HEK293 (cell line): ENCODE results near the gene CHST9.

Source experiments
- ZNF549 ChIP-seq: fragments of 450-650 bp; IDR thresholded peaks from 2 replicates; pipeline ENCODE4 v1.5.1; 2018; ENCODE audit warnings: missing biosample characterization, missing genetic modification characterization, mild to moderate bottlenecking, inconsistent platforms, moderate library complexity
- TF ChIP-seq, protein P1 (sequence below): fragments of 450-650 bp; formaldehyde crosslinking; conservative IDR thresholded peaks from 2 replicates; pipeline ENCODE4 v1.5.1; 2016; ENCODE audit warnings: low read depth, missing biosample characterization, missing genetic modification characterization
- TF ChIP-seq, protein P2 (sequence below): fragments of 450-650 bp; formaldehyde crosslinking; IDR thresholded peaks from 2 replicates; pipeline ENCODE4 v1.5.1; 2016; ENCODE audit warnings: missing biosample characterization, missing genetic modification characterization
- TF ChIP-seq, protein P3 (sequence below): fragments of 450-650 bp; formaldehyde crosslinking; IDR thresholded peaks from 2 replicates; pipeline ENCODE4 v1.5.1; 2016; ENCODE audit warnings: missing biosample characterization, missing genetic modification characterization

DNA sequence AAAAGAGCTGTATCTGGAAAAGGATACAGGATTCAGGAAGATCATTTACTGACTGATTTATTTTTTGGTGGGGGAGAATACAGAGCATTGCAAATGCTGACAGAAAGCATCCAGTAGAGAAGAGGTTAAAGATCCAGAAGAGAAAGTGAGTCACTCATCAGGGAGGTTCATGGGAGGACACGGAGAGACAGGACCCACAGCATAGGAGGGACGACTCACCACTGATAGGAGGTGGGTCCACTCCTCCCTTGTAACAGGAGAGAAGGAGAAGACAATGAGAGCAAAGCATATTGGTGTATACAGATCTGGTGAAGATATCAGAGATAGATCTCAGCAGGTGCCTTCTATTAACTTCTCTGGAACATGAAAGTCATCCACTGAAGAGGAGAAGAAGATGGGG lies 177.2 kb downstream of the CHST9 start:
- TF ChIP-seq, protein P1, sequence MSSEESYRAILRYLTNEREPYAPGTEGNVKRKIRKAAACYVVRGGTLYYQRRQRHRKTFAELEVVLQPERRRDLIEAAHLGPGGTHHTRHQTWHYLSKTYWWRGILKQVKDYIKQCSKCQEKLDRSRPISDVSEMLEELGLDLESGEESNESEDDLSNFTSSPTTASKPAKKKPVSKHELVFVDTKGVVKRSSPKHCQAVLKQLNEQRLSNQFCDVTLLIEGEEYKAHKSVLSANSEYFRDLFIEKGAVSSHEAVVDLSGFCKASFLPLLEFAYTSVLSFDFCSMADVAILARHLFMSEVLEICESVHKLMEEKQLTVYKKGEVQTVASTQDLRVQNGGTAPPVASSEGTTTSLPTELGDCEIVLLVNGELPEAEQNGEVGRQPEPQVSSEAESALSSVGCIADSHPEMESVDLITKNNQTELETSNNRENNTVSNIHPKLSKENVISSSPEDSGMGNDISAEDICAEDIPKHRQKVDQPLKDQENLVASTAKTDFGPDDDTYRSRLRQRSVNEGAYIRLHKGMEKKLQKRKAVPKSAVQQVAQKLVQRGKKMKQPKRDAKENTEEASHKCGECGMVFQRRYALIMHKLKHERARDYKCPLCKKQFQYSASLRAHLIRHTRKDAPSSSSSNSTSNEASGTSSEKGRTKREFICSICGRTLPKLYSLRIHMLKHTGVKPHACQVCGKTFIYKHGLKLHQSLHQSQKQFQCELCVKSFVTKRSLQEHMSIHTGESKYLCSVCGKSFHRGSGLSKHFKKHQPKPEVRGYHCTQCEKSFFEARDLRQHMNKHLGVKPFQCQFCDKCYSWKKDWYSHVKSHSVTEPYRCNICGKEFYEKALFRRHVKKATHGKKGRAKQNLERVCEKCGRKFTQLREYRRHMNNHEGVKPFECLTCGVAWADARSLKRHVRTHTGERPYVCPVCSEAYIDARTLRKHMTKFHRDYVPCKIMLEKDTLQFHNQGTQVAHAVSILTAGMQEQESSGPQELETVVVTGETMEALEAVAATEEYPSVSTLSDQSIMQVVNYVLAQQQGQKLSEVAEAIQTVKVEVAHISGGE (tag by site-specific recombination): no peak
- TF ChIP-seq ZNF549 (tag by site-specific recombination): no peak
- TF ChIP-seq, protein P2, sequence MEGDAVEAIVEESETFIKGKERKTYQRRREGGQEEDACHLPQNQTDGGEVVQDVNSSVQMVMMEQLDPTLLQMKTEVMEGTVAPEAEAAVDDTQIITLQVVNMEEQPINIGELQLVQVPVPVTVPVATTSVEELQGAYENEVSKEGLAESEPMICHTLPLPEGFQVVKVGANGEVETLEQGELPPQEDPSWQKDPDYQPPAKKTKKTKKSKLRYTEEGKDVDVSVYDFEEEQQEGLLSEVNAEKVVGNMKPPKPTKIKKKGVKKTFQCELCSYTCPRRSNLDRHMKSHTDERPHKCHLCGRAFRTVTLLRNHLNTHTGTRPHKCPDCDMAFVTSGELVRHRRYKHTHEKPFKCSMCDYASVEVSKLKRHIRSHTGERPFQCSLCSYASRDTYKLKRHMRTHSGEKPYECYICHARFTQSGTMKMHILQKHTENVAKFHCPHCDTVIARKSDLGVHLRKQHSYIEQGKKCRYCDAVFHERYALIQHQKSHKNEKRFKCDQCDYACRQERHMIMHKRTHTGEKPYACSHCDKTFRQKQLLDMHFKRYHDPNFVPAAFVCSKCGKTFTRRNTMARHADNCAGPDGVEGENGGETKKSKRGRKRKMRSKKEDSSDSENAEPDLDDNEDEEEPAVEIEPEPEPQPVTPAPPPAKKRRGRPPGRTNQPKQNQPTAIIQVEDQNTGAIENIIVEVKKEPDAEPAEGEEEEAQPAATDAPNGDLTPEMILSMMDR: no peak
- TF ChIP-seq, protein P3, sequence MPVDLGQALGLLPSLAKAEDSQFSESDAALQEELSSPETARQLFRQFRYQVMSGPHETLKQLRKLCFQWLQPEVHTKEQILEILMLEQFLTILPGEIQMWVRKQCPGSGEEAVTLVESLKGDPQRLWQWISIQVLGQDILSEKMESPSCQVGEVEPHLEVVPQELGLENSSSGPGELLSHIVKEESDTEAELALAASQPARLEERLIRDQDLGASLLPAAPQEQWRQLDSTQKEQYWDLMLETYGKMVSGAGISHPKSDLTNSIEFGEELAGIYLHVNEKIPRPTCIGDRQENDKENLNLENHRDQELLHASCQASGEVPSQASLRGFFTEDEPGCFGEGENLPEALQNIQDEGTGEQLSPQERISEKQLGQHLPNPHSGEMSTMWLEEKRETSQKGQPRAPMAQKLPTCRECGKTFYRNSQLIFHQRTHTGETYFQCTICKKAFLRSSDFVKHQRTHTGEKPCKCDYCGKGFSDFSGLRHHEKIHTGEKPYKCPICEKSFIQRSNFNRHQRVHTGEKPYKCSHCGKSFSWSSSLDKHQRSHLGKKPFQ (tag by site-specific recombination): no peak
